Measurements from ENCODE around the gene EPC2.

The EPC2 gene

GRCh38 chr2:148718039-148718438 is 73.5 kb downstream of the EPC2 start:
- Histone ChIP-seq H3K27ac (ENCODE audit: low read depth, low read length) (no peak overlapping the region), H3K4me1 (ENCODE audit: control insufficient read depth, low read length) (peaks cover 31% of the 10 kb centered on the region), H3K9me3 (ENCODE audit: control insufficient read depth, insufficient read depth, low read length) (peaks cover 4% of the 10 kb centered on the region), H3K36me3 (ENCODE audit: control insufficient read depth, low read length) (peaks cover 16% of the 10 kb centered on the region), H3K27me3 (ENCODE audit: control insufficient read depth, low read length) (no peaks in the 10 kb centered on the region), H3F3A (ENCODE audit: control insufficient read depth, insufficient read depth) (no peaks in the 10 kb centered on the region), H3K4me2 (ENCODE audit: low read length) (no peak overlapping the region), H4K20me1 (ENCODE audit: control insufficient read depth, insufficient read depth, low read depth, low read length) (no peaks in the 10 kb centered on the region), H3K79me2 (ENCODE audit: control insufficient read depth, low read length) (peaks cover 99% of the 10 kb centered on the region), H3K9me2 (replicated peaks; ENCODE audit: control insufficient read depth, low read length) (no peaks in the 10 kb centered on the region), H3K4me3 (ENCODE audit: low read length) (no peak overlapping the region)
- TF ChIP-seq EZH2phosphoT487 (IDR thresholded peaks at IDR 0.05; ENCODE audit: borderline replicate concordance, low read length) (no peak), CTCF (IDR thresholded peaks at IDR 0.05; ENCODE audit: low read depth, low read length, poor library complexity, severe bottlenecking) (no peak)

- peaks cover 98% of the 10 kb centered on the region for H3K79me2 ChIP-seq (ENCODE audit: control insufficient read depth, low read length)
- no peak overlapping the region for H3K4me2 ChIP-seq (ENCODE audit: low read length)
- H3K9me3 ChIP-seq (ENCODE audit: control insufficient read depth, insufficient read depth, low read length): peaks cover 4% of the 10 kb centered on the region
- peaks cover 23% of the 10 kb centered on the region for H3K4me1 ChIP-seq (ENCODE audit: control insufficient read depth, low read length)
- no peaks in the 10 kb centered on the region for H3K27me3 ChIP-seq (ENCODE audit: control insufficient read depth, low read length)
- H4K20me1 ChIP-seq (ENCODE audit: control insufficient read depth, insufficient read depth, low read depth, low read length): no peaks in the 10 kb centered on the region
- TF ChIP-seq CTCF (IDR thresholded peaks at IDR 0.05; ENCODE audit: low read depth, low read length, poor library complexity, severe bottlenecking) (no peak), EZH2phosphoT487 (IDR thresholded peaks at IDR 0.05; ENCODE audit: borderline replicate concordance, low read length) (no peak)
- no peak overlapping the region for H3K4me3 ChIP-seq (ENCODE audit: low read length)
- H3K27ac ChIP-seq (ENCODE audit: low read depth, low read length): no peak overlapping the region
- no peaks in the 10 kb centered on the region for H3F3A ChIP-seq (ENCODE audit: control insufficient read depth, insufficient read depth)
- peaks cover 16% of the 10 kb centered on the region for H3K36me3 ChIP-seq (ENCODE audit: control insufficient read depth, low read length)
- no peaks in the 10 kb centered on the region for H3K9me2 ChIP-seq (replicated peaks; ENCODE audit: control insufficient read depth, low read length)
Measured at GRCh38 chr2:148719195-148719749, 74.7 kb downstream of the EPC2 start.

GRCh38 chr2:148719941-148720436 is 75.4 kb downstream of the EPC2 start:
- H3K9me2 ChIP-seq (replicated peaks; ENCODE audit: control insufficient read depth, low read length): no peaks in the 10 kb centered on the region
- TF ChIP-seq EZH2phosphoT487 (IDR thresholded peaks at IDR 0.05; ENCODE audit: borderline replicate concordance, low read length) (no peak), CTCF (IDR thresholded peaks at IDR 0.05; ENCODE audit: low read depth, low read length, poor library complexity, severe bottlenecking) (no peak)
- no peaks in the 10 kb centered on the region for H3K27me3 ChIP-seq (ENCODE audit: control insufficient read depth, low read length)
- no peak overlapping the region for H3K27ac ChIP-seq (ENCODE audit: low read depth, low read length)
- H3K9me3 ChIP-seq (ENCODE audit: control insufficient read depth, insufficient read depth, low read length): peaks cover 4% of the 10 kb centered on the region
- H3K4me1 ChIP-seq (ENCODE audit: control insufficient read depth, low read length): peaks cover 17% of the 10 kb centered on the region
- H3K4me3 ChIP-seq (ENCODE audit: low read length): no peak overlapping the region
- H3K79me2 ChIP-seq (ENCODE audit: control insufficient read depth, low read length): peaks cover 98% of the 10 kb centered on the region
- peaks cover 20% of the 10 kb centered on the region for H3K36me3 ChIP-seq (ENCODE audit: control insufficient read depth, low read length)
- no peak overlapping the region for H3K4me2 ChIP-seq (ENCODE audit: low read length)
- H4K20me1 ChIP-seq (ENCODE audit: control insufficient read depth, insufficient read depth, low read depth, low read length): no peaks in the 10 kb centered on the region
- H3F3A ChIP-seq (ENCODE audit: control insufficient read depth, insufficient read depth): no peaks in the 10 kb centered on the region
